DMS 273 treated with DMSO at 0.1 percent for 48 hours (cell line): ENCODE results near the gene TUBGCP2.
"Not testable (repeated sequence)": the region's sequence is repeated elsewhere in the genome, so short reads cannot be mapped to it uniquely, and the experiment has no call there.

Source experiments
- DNase-seq: peaks from one replicate; lab custom pipeline; 2025; lab: John Stamatoyannopoulos, UW

Gene TUBGCP2

GRCh38 chr10:133248334-133248715 is 60.3 kb downstream of the TUBGCP2 start:
- DNase-seq, result no peak

- DNase-seq, result no peak
These were observed 60.9 kb downstream of the TUBGCP2 start for GRCh38 chr10:133247681-133248333.

GRCh38 chr10:133246236-133246626 is 62.4 kb downstream of the TUBGCP2 start:
- DNase-seq, result no peak

GRCh38 chr10:133245439-133246235 is 63.0 kb downstream of the TUBGCP2 start:
- no peak for DNase-seq

GRCh38 chr10:133243593-133243992 is 65.1 kb downstream of the TUBGCP2 start:
- DNase-seq, result no peak

GRCh38 chr10:133242611-133243356 is 65.9 kb downstream of the TUBGCP2 start:
- DNase-seq, result no peak

- DNase-seq, result no peak
These were observed 67.0 kb downstream of the TUBGCP2 start for GRCh38 chr10:133241501-133242205.

- no peak for DNase-seq
These were observed 68.7 kb downstream of the TUBGCP2 start for GRCh38 chr10:133239990-133240389.

GRCh38 chr10:133238466-133238804 is 70.2 kb downstream of the TUBGCP2 start:
- DNase-seq, result no peak

- no peak for DNase-seq
These were observed 70.8 kb downstream of the TUBGCP2 start, which contains the start of gene VENTX for GRCh38 chr10:133237588-133238465. VENTX (plus strand) TSS chr10:133237855; CDS start chr10:133237915, 60 bp downstream.

GRCh38 chr10:133237241-133237587 is 71.5 kb downstream of the TUBGCP2 start:
- DNase-seq, result no peak

GRCh38 chr10:133236401-133237240 is 72.1 kb downstream of the TUBGCP2 start:
- DNase-seq, result no peak

- DNase-seq, result no peak
These were observed 72.7 kb downstream of the TUBGCP2 start for GRCh38 chr10:133235932-133236331.

GRCh38 chr10:133235265-133235855 is 73.3 kb downstream of the TUBGCP2 start:
- no peak for DNase-seq

- not testable (repeated sequence) for DNase-seq
These were observed 73.9 kb downstream of the TUBGCP2 start for GRCh38 chr10:133234796-133235195.

GRCh38 chr10:133231946-133232574 is 76.6 kb downstream of the TUBGCP2 start:
- DNase-seq, result no peak

GRCh38 chr10:133231244-133231945 is 77.3 kb downstream of the TUBGCP2 start:
- DNase-seq, result no peak

GRCh38 chr10:133230387-133231195 is 78.1 kb downstream of the TUBGCP2 start:
- no peak for DNase-seq
